Hepatocyte (in vitro differentiated cells): ENCODE measurements around the gene NMNAT3. TPM values are rescaled to one million over a fixed set of nuclear protein-coding genes. Genes with fewer than 3 reads are reported as not detected.

Experiments used
- DNase-seq: peaks from one replicate; pipeline ENCODE4 v3.0.0-alpha.2; 2016; ENCODE audit warnings: low spot score
- H2AFZ ChIP-seq: fragments of 200-600 bp; sonication (generic); 2 replicates; pipeline ENCODE4 v1.6.0; 2016; ENCODE audit warnings: antibody characterized with exemption, mild to moderate bottlenecking
- H3K27ac ChIP-seq: fragments of 200-600 bp; sonication (generic); 2 replicates; pipeline ENCODE4 v1.5.1; 2016; ENCODE audit warnings: mild to moderate bottlenecking
- H3K27me3 ChIP-seq: fragments of 200-600 bp; sonication (generic); 2 replicates; pipeline ENCODE4 v1.6.1; 2016
- H3K36me3 ChIP-seq: fragments of 200-600 bp; sonication (generic); replicated peaks from 2 replicates; pipeline ENCODE4 v1.5.1; 2016; ENCODE audit warnings: low read depth; ENCODE audit not compliant: insufficient read depth
- H3K4me1 ChIP-seq: fragments of 200-600 bp; sonication (generic); 2 replicates; pipeline ENCODE4 v1.5.1; 2016; ENCODE audit warnings: mild to moderate bottlenecking, moderate library complexity; ENCODE audit not compliant: insufficient read depth
- H3K4me2 ChIP-seq: fragments of 200-600 bp; sonication (generic); 2 replicates; pipeline ENCODE4 v1.6.0; 2016
- H3K4me3 ChIP-seq: fragments of 200-600 bp; sonication (generic); 2 replicates; pipeline ENCODE4 v1.5.1; 2016; ENCODE audit warnings: mild to moderate bottlenecking
- H3K79me2 ChIP-seq: fragments of 200-600 bp; sonication (generic); 2 replicates; pipeline ENCODE4 v1.6.0; 2017; ENCODE audit warnings: mild to moderate bottlenecking
- H3K9me2 ChIP-seq: fragments of 200-600 bp; sonication (generic); replicated peaks from 2 replicates; pipeline ENCODE4 v1.6.0; 2017; ENCODE audit warnings: mild to moderate bottlenecking; ENCODE audit not compliant: insufficient read depth
- H3K9me3 ChIP-seq: fragments of 200-600 bp; sonication (generic); 2 replicates; pipeline ENCODE4 v1.5.1; 2016; ENCODE audit warnings: low read depth, mild to moderate bottlenecking
- H4K20me1 ChIP-seq: fragments of 200-600 bp; sonication (generic); 2 replicates; pipeline ENCODE4 v1.6.0; 2016; ENCODE audit warnings: mild to moderate bottlenecking; ENCODE audit not compliant: insufficient read depth, poor library complexity, severe bottlenecking
- CTCF ChIP-seq: fragments of 200-600 bp; sonication (generic); IDR thresholded peaks from 2 replicates; pipeline ENCODE4 v1.5.1; 2016; ENCODE audit warnings: antibody characterized with exemption, mild to moderate bottlenecking; ENCODE audit not compliant: poor library complexity
- EZH2 ChIP-seq: fragments of 200-600 bp; sonication (generic); IDR thresholded peaks from 2 replicates; pipeline ENCODE4 v1.6.1; 2016; ENCODE audit warnings: antibody characterized with exemption, mild to moderate bottlenecking, borderline replicate concordance
- EZH2phosphoT487 ChIP-seq: fragments of 200-600 bp; sonication (generic); IDR thresholded peaks from one replicate; pipeline ENCODE4 v1.6.1; 2018; ENCODE audit warnings: antibody characterized with exemption, mild to moderate bottlenecking, low read depth, moderate library complexity; ENCODE audit not compliant: unreplicated experiment, severe bottlenecking
- WGBS: methylation state at CpG from one replicate; pipeline ENCODE4 v1.1.6; 2016; ENCODE audit warnings: low lambda C conversion rate; ENCODE audit errors: missing lambda C conversion rate; 5-methylcytosine and 5-hydroxymethylcytosine counted together
- polyA plus RNA-seq: library from polyadenylated mRNA; unstranded; fragments of >200 nt; fragmentation: Nextera tagmentation; extraction: Ambion mirVana; gene quantifications from 2 replicates; pipeline ENCODE4 v1.2.1, GENCODE V29; 2016
- total RNA-seq: library from RNA; depleted of rRNA; stranded (reverse); fragments of >200 nt; gene quantifications from 2 replicates; pipeline ENCODE4 v1.2.3, GENCODE V29; 2014

Gene NMNAT3
- total and polyA plus RNA-seq, 2 experiments from 2014 or later, result 4.7 to 8.3 TPM

GRCh38 chr3:139561255-139561817 lies 116.4 kb downstream of the NMNAT3 start:
- H3K4me3 ChIP-seq, result no peak overlapping the region
- H3K4me1 ChIP-seq, result no peaks in the 10 kb centered on the region
- no peak overlapping the region for H3K27ac ChIP-seq
- no peak overlapping the region for H2AFZ ChIP-seq
- no peaks in the 10 kb centered on the region for H3K9me2 ChIP-seq
- TF ChIP-seq EZH2, result no peak
- no peak for TF ChIP-seq CTCF
- TF ChIP-seq EZH2phosphoT487, result no peak
- no peaks in the 10 kb centered on the region for H3K36me3 ChIP-seq
- H3K79me2 ChIP-seq, result no peaks in the 10 kb centered on the region
- DNase-seq, result no peak
- WGBS, result 91% methylated on average over 7 of the region's 7 CpGs
- H3K27me3 ChIP-seq, result no peaks in the 10 kb centered on the region
- H4K20me1 ChIP-seq, result no peaks in the 10 kb centered on the region
- no peaks in the 10 kb centered on the region for H3K9me3 ChIP-seq
- no peak overlapping the region for H3K4me2 ChIP-seq

- H3K4me1 ChIP-seq, result peaks cover 9% of the 10 kb centered on the region
- no peak for DNase-seq
Observed at GRCh38 chr3:139560411-139560810, 117.4 kb downstream of the NMNAT3 start.

GRCh38 chr3:139559541-139559940 lies 118.2 kb downstream of the NMNAT3 start:
- no peaks in the 10 kb centered on the region for H3K27me3 ChIP-seq
- no peak for DNase-seq
- TF ChIP-seq CTCF, result no peak
- no peaks in the 10 kb centered on the region for H3K9me3 ChIP-seq
- no peak overlapping the region for H3K27ac ChIP-seq
- no peaks in the 10 kb centered on the region for H4K20me1 ChIP-seq
- no peak overlapping the region for H3K4me2 ChIP-seq
- H3K4me1 ChIP-seq, result peaks cover 16% of the 10 kb centered on the region
- H2AFZ ChIP-seq, result no peak overlapping the region
- H3K4me3 ChIP-seq, result no peak overlapping the region
- 66% methylated on average over 5 of the region's 5 CpGs for WGBS
- H3K9me2 ChIP-seq, result no peaks in the 10 kb centered on the region
- H3K79me2 ChIP-seq, result no peaks in the 10 kb centered on the region
- H3K36me3 ChIP-seq, result no peaks in the 10 kb centered on the region

More at GRCh38 chr3:139560411-139560810, 117.4 kb downstream of the NMNAT3 start:
- H3K4me3 ChIP-seq, result no peak overlapping the region
- H2AFZ ChIP-seq, result no peak overlapping the region
- H3K9me3 ChIP-seq, result no peaks in the 10 kb centered on the region
- H3K4me2 ChIP-seq, result no peak overlapping the region
- H3K27ac ChIP-seq, result no peak overlapping the region
- TF ChIP-seq EZH2phosphoT487 (no peak), CTCF (no peak), EZH2 (no peak)
- H4K20me1 ChIP-seq, result no peaks in the 10 kb centered on the region
- no peaks in the 10 kb centered on the region for H3K36me3 ChIP-seq
- H3K79me2 ChIP-seq, result no peaks in the 10 kb centered on the region
- no peaks in the 10 kb centered on the region for H3K9me2 ChIP-seq
- WGBS, result 80% methylated on average over 3 of the region's 3 CpGs
- H3K27me3 ChIP-seq, result no peaks in the 10 kb centered on the region
